SK-N-SH (cell line): ENCODE data around the gene DNAJA1. TPM values are rescaled to one million over a fixed set of nuclear protein-coding genes. Genes with fewer than 3 reads are reported as not detected.

Source experiments
- CTCF ChIA-PET: fragments of 300-600, 350-600 bp; formaldehyde crosslinking; extraction: SDS; loops from one replicate; lab custom pipeline; 2021; lab: Yijun Ruan, JAX
- POLR2A ChIA-PET: fragments of 350-600 bp; sonication (Branson Sonifier 250); formaldehyde crosslinking; extraction: SDS; loops from one replicate; lab custom pipeline; 2020; ENCODE audit warnings: antibody characterized with exemption, inconsistent platforms; lab: Yijun Ruan, JAX
- DNase-seq: peaks from one replicate; pipeline ENCODE4 v3.0.0; 2012
- H2AFZ ChIP-seq: fragments of 200-600 bp; sonication (generic); 2 replicates; pipeline ENCODE4 v1.8.1; 2016; ENCODE audit warnings: antibody characterized with exemption, mild to moderate bottlenecking, low read depth
- H3F3A ChIP-seq: fragments of 200-600 bp; sonication (generic); replicated peaks from 2 replicates; pipeline ENCODE3; 2016; ENCODE audit warnings: antibody characterized with exemption, mild to moderate bottlenecking; ENCODE audit not compliant: insufficient read depth
- H3K27ac ChIP-seq, 2 experiments: fragments of 200-500 bp in 1 of 2; fragments of 200-600 bp in 1 of 2; sonication (Bioruptor generic) in 1 of 2; sonication (generic), shearing (Covaris generic) in 1 of 2; 2 replicates each; pipeline versions ENCODE4 v1.5.1 to v1.6.1; 2014 to 2016; ENCODE audit warnings: low read depth in 2 of 2, inconsistent platforms in 1 of 2, low read length in 1 of 2, mild to moderate bottlenecking in 1 of 2, mixed read lengths in 1 of 2
- H3K27me3 ChIP-seq: fragments of 200-600 bp; sonication (generic), shearing (Covaris generic); 2 replicates; pipeline ENCODE4 v1.6.1; 2016; ENCODE audit warnings: mixed run types; ENCODE audit not compliant: insufficient read depth
- H3K36me3 ChIP-seq, 2 experiments: fragments of 200-500 bp in 1 of 2; fragments of 200-600 bp in 1 of 2; sonication (Bioruptor generic) in 1 of 2; sonication (generic) in 1 of 2; replicated peaks in 1 of 2; 2 replicates each; pipeline versions ENCODE3 to v1.5.1; 2014 to 2016; ENCODE audit warnings: low read length in 1 of 2, mild to moderate bottlenecking in 1 of 2; ENCODE audit not compliant: insufficient read depth in 2 of 2, control insufficient read depth in 1 of 2
- H3K4me1 ChIP-seq, 2 experiments: fragments of 200-500 bp in 1 of 2; fragments of 200-600 bp in 1 of 2; sonication (Bioruptor generic) in 1 of 2; sonication (generic), shearing (Covaris generic) in 1 of 2; 2 replicates each; pipeline versions ENCODE4 v1.5.1 to v1.6.1; 2014 to 2016; ENCODE audit warnings: low read depth in 1 of 2, low read length in 1 of 2, mixed run types in 1 of 2; ENCODE audit not compliant: insufficient read depth in 2 of 2, control insufficient read depth in 1 of 2
- H3K4me2 ChIP-seq: fragments of 200-600 bp; sonication (generic), shearing (Covaris generic); 2 replicates; pipeline ENCODE4 v1.6.1; 2017; ENCODE audit warnings: mixed run types
- H3K4me3 ChIP-seq, 2 experiments: fragments of 200-500 bp in 1 of 2; fragments of 200-600 bp in 1 of 2; sonication (Bioruptor generic) in 1 of 2; sonication (generic), shearing (Covaris generic) in 1 of 2; 2 replicates each; pipeline versions ENCODE4 v1.5.1 to v1.8.1; 2014 to 2016; ENCODE audit warnings: low read depth in 2 of 2, inconsistent platforms in 1 of 2, low read length in 1 of 2, mild to moderate bottlenecking in 1 of 2, mixed read lengths in 1 of 2, moderate library complexity in 1 of 2
- H3K79me2 ChIP-seq: fragments of 200-600 bp; sonication (generic); 2 replicates; pipeline ENCODE4 v1.8.1; 2017; ENCODE audit warnings: mild to moderate bottlenecking; ENCODE audit not compliant: insufficient read depth
- H3K9ac ChIP-seq: fragments of 200-600 bp; sonication (generic); 2 replicates; pipeline ENCODE4 v1.6.1; 2017; ENCODE audit warnings: mixed run types
- H3K9me2 ChIP-seq: fragments of 200-600 bp; sonication (generic); 2 replicates; pipeline ENCODE4 v1.6.1; 2017; ENCODE audit warnings: mixed run types
- H3K9me3 ChIP-seq: fragments of 200-600 bp; sonication (generic); 2 replicates; pipeline ENCODE4 v1.6.1; 2017; ENCODE audit warnings: mixed run types, mild to moderate bottlenecking, moderate library complexity
- H4K20me1 ChIP-seq: fragments of 200-600 bp; sonication (generic); 2 replicates; pipeline ENCODE4 v1.6.1; 2017; ENCODE audit warnings: mild to moderate bottlenecking, mixed run types; ENCODE audit not compliant: insufficient read depth
- ELF1 ChIP-seq: IDR thresholded peaks from 2 replicates; pipeline ENCODE4 v1.4.0; 2012
- EP300 ChIP-seq, 2 experiments: IDR thresholded peaks; 2 replicates each; pipeline versions ENCODE4 v1.4.0 to v1.6.1; 2012; ENCODE audit warnings: borderline replicate concordance in 1 of 2, low read depth in 1 of 2, low read length in 1 of 2
- FOSL2 ChIP-seq: IDR thresholded peaks from 2 replicates; pipeline ENCODE4 v1.4.0; 2012; ENCODE audit warnings: low read depth, mild to moderate bottlenecking, moderate library complexity, borderline replicate concordance
- MEF2A ChIP-seq: IDR thresholded peaks from 2 replicates; pipeline ENCODE4 v1.4.0; 2012; ENCODE audit warnings: low read depth, borderline replicate concordance
- POLR2AphosphoS5 ChIP-seq: IDR thresholded peaks from 2 replicates; pipeline ENCODE4 v1.6.1; 2012; ENCODE audit warnings: low read depth, low read length
- RAD21 ChIP-seq: IDR thresholded peaks from 2 replicates; pipeline ENCODE4 v1.6.1; 2012; ENCODE audit warnings: mild to moderate bottlenecking, low read length
- RCOR1 ChIP-seq: fragments of 150-350 bp; IDR thresholded peaks from 2 replicates; pipeline ENCODE4 v1.6.1; 2017; ENCODE audit warnings: antibody characterized with exemption, low read length
- RFX5 ChIP-seq: IDR thresholded peaks from 2 replicates; pipeline ENCODE4 v1.6.1; 2012; ENCODE audit warnings: mild to moderate bottlenecking, improper control_type of control experiment, low read length
- TCF12 ChIP-seq: IDR thresholded peaks from 2 replicates; pipeline ENCODE4 v1.4.0; 2012
- USF1 ChIP-seq: IDR thresholded peaks from 2 replicates; pipeline ENCODE4 v1.4.0; 2012; ENCODE audit warnings: low read depth, borderline replicate concordance
- YY1 ChIP-seq: IDR thresholded peaks from 2 replicates; pipeline ENCODE4 v1.4.0; 2012; ENCODE audit warnings: low read depth, mild to moderate bottlenecking
- WGBS: methylation state at CpG from one replicate; pipeline ENCODE4 v1.1.6; 2017; ENCODE audit warnings: low lambda C conversion rate; 5-methylcytosine and 5-hydroxymethylcytosine counted together
- polyA plus RNA-seq, 3 experiments: library from polyadenylated mRNA; depleted of rRNA; stranded (reverse); fragments of >200 nt; gene quantifications; 2 replicates each; pipeline ENCODE4 v1.2.3, GENCODE V29; 2012
- TF ChIP-seq, protein P1 (sequence below): IDR thresholded peaks from 2 replicates; pipeline ENCODE4 v1.6.1; 2012; ENCODE audit warnings: mild to moderate bottlenecking, low read depth, low read length, moderate library complexity
- TF ChIP-seq, protein P2 (sequence below): IDR thresholded peaks from 2 replicates; pipeline ENCODE4 v1.4.0; 2012; ENCODE audit warnings: low read depth, borderline replicate concordance

The DNAJA1 gene
- polyA plus RNA-seq, 1 of the 3 experiments (the other 2 are of a cell fraction), result 103 TPM

- Histone ChIP-seq H3K4me3 (no peak overlapping the region), H3K4me2 (no peak overlapping the region), H3K9me2 (no peaks in the 10 kb centered on the region), H4K20me1 (no peaks in the 10 kb centered on the region), H3K36me3 (peaks cover 53 to 56% of the 10 kb centered on the region in 2 experiments), H3K4me1 (peaks cover 5 to 9% of the 10 kb centered on the region in 2 experiments; a peak in 2 of 4 replicates), H3K27me3 (no peaks in the 10 kb centered on the region), H3K79me2 (no peaks in the 10 kb centered on the region), H3K9ac (no peak overlapping the region), H3F3A (peaks cover 46% of the 10 kb centered on the region), H2AFZ (no peak overlapping the region), H3K9me3 (no peaks in the 10 kb centered on the region), H3K27ac (no peak overlapping the region)
- ChIA-PET POLR2A (no interaction called here), CTCF (no interaction called here)
- TF ChIP-seq MEF2A, result no peak
- TF ChIP-seq RCOR1, result no peak
- TF ChIP-seq YY1, result no peak
- no peak for TF ChIP-seq RFX5
- TF ChIP-seq, protein P1, sequence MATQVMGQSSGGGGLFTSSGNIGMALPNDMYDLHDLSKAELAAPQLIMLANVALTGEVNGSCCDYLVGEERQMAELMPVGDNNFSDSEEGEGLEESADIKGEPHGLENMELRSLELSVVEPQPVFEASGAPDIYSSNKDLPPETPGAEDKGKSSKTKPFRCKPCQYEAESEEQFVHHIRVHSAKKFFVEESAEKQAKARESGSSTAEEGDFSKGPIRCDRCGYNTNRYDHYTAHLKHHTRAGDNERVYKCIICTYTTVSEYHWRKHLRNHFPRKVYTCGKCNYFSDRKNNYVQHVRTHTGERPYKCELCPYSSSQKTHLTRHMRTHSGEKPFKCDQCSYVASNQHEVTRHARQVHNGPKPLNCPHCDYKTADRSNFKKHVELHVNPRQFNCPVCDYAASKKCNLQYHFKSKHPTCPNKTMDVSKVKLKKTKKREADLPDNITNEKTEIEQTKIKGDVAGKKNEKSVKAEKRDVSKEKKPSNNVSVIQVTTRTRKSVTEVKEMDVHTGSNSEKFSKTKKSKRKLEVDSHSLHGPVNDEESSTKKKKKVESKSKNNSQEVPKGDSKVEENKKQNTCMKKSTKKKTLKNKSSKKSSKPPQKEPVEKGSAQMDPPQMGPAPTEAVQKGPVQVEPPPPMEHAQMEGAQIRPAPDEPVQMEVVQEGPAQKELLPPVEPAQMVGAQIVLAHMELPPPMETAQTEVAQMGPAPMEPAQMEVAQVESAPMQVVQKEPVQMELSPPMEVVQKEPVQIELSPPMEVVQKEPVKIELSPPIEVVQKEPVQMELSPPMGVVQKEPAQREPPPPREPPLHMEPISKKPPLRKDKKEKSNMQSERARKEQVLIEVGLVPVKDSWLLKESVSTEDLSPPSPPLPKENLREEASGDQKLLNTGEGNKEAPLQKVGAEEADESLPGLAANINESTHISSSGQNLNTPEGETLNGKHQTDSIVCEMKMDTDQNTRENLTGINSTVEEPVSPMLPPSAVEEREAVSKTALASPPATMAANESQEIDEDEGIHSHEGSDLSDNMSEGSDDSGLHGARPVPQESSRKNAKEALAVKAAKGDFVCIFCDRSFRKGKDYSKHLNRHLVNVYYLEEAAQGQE, result no peak
- TF ChIP-seq USF1, result no peak
- TF ChIP-seq RAD21, result no peak
- TF ChIP-seq, protein P2, sequence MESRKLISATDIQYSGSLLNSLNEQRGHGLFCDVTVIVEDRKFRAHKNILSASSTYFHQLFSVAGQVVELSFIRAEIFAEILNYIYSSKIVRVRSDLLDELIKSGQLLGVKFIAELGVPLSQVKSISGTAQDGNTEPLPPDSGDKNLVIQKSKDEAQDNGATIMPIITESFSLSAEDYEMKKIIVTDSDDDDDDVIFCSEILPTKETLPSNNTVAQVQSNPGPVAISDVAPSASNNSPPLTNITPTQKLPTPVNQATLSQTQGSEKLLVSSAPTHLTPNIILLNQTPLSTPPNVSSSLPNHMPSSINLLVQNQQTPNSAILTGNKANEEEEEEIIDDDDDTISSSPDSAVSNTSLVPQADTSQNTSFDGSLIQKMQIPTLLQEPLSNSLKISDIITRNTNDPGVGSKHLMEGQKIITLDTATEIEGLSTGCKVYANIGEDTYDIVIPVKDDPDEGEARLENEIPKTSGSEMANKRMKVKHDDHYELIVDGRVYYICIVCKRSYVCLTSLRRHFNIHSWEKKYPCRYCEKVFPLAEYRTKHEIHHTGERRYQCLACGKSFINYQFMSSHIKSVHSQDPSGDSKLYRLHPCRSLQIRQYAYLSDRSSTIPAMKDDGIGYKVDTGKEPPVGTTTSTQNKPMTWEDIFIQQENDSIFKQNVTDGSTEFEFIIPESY, result no peak
- no peak for TF ChIP-seq FOSL2
- no peak for TF ChIP-seq EP300 (IDR thresholded peaks at IDR 0.05; ENCODE audit: borderline replicate concordance in 1 of 2, low read depth in 1 of 2, low read length in 1 of 2)
- no peak for TF ChIP-seq TCF12
- TF ChIP-seq POLR2AphosphoS5, result no peak
- no peak for TF ChIP-seq ELF1
- DNase-seq, result no peak
- 90% methylated on average over 2 of the region's 2 CpGs for WGBS
Observed at GRCh38 chr9:33048054-33048465, 23.0 kb downstream of the DNAJA1 start.
